Measurements from ENCODE around the gene TBCEL.
A peak's percentile ranks its signal among the peaks of the same experiment; 100 is the strongest.

Gene TBCEL

GRCh38 chr11:121067026-121067425, 43.1 kb downstream of the TBCEL start:
- DNase-seq: no peak

DNA sequence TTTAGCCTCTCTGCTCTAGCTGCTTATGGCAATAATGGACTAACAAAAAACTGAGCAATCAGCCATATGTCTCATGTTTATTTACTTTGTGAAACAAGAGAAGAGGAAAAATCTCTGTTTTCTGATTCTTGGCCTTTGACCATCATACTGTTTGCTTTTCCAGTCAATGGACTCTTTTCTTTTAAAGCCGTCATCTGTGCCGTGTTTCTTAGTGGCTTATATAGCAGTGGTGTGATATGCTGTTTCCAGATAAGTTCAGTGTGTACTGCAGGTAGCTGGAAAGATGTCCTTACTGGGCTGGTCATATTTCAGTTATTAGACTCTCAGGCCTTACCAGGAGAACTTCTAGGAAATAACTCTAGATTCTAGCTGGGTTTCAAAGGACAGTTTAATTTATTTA, 43.6 kb downstream of the TBCEL start:
- DNase-seq: no peak

DNA sequence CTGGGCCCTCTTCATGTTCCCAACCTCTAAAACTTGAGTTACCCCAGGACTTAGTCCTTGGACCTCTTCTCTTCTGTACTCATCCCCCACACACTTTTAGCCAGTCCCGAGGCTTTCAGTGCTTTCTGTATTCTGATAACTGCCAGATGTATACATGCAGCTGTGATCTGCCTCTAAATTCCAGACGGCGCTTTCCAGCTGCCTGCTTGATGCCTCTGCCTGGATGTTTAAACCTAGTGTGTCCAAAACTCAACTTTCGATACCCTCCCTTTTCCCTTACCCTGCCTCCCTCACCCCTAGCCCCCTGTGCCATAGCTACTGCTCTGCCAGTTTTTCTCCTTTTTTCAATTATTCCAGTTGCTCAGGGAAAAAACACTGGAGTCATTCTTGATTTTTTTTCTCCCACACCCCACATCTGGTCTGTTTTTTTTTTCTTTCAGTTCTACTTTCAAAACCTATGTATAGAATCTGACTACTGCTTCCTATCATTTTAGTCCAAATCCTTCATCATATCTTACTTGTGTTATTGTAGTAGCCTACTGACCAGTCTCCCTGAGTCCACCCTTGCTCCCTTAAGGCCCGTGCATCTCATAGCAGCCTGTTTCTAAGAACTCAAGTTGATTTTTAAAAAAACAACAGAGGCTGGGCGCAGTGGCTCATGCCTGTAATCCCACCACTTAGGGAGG, 44.2 kb downstream of the TBCEL start:
- no peak for DNase-seq

DNA sequence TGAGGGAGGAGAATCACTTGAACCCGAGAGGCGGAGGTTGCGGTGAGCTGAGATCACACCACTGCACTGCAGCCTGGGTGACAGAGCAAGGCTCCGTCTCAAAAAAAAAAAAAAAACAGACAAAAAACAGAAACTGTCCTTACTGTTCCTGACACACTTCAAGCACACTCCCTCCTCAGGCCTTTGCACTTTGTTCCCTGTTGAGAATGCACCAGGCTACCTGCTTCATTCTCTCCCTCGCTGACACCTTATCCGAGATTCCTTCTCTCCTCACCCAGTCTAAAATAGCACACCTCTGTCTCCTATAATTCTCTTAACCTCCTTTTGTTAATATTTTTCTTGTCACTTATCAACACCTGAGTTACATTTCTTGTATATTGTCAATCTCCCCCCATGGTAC, 44.9 kb downstream of the TBCEL start:
- DNase-seq: no peak

- no peak for DNase-seq
These were observed 47.3 kb downstream of the TBCEL start for GRCh38 chr11:121070951-121071845.

DNA sequence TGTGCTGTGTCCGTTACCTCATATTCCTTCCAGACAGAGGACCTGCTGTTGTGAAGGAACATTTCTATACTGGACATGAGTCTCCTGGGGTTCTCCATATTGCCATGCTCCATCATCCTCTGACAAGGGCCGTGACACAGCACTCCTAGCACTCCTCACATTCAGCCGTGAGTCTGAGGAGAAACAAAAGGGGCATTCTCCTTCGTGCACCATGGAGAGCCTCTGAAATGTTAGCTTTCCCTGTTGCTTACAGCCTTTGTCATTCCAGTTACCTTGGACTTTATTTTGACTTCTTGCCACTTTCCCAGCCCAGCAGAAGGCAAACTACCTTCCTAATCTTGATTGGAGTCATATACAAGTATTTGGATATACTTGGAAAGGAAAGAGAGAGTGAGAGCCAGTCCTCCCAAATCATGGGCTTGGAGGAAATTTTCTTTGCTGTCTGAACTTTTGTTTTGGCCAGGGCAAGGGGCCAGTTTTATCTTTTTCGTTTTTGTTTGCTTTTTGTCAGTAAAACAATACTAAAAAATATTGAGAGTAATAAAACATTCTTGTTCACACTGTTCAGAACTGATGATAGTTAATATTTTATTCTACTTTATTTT, 48.0 kb downstream of the TBCEL start:
- no peak for DNase-seq

- no peak for DNase-seq
These were observed 57.4 kb downstream of the TBCEL start for GRCh38 chr11:121081321-121081720.

GRCh38 chr11:121082219-121082618, 58.3 kb downstream of the TBCEL start:
- no peak for DNase-seq

DNA sequence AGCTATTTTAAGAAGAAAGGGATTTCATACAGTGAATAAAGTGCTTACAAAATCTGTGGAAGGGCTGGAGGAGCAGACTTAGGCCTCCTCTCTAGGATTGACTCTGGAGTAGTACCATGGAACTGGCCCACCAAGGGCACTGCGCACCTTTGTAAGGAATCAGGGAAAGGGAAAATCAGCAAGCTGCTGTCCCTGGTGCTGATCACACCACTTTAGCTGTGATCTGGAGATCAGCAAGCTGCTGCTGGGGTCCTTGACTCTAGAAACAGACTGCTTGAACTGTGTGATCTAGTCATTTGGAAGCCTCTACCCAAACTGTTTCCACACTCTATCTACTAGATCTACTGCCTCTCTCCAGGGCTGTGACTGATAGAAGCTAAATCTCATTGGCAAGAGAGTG, 58.8 kb downstream of the TBCEL start:
- DNase-seq: no peak

- no peak for DNase-seq
These were observed 63.0 kb downstream of the TBCEL start for GRCh38 chr11:121086866-121087265.

DNA sequence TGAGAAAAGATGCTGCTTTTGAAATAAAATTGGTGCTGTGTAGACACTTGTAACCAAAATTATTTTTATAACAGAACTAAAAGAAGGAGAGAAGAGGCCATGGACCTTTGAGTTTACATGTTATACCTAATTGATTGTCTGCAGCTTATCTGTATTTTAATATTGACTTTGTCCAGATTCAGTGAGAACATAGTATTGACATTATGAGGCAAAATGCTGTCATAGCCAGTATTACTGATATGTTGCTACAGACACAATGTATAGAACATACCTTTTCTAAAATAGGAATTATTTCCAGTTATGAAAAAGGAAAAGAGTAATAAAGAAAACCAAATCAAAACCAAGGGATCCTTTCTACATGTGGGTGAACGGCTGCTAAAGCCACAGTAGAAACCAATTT, 65.7 kb downstream of the TBCEL start:
- DNase-seq: no peak

- DNase-seq: no peak
These were observed 66.3 kb downstream of the TBCEL start for GRCh38 chr11:121090145-121090721.

GRCh38 chr11:121091492-121092152, 67.7 kb downstream of the TBCEL start:
- no peak for DNase-seq

- no peak for DNase-seq
These were observed 71.7 kb downstream of the TBCEL start for GRCh38 chr11:121095561-121095960.

DNA sequence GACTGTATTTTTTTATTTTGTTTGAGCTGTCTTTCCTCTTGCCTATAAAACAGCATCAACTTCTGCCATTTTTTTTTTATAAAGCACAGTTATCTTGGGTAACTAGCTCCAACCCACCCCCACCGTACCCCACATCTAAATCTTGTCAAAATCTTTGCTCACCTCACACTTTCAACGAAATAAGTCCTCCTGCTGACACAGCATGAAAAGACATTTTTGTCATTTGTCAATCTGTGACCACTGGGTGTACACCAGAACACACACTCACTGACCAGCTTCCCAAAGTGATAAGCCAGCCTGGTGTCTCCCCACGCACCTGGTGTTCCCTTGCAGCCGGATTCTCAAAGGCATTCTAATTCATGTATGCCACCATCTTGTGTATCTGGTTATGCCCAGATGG, 75.5 kb downstream of the TBCEL start:
- no peak for DNase-seq

DNA sequence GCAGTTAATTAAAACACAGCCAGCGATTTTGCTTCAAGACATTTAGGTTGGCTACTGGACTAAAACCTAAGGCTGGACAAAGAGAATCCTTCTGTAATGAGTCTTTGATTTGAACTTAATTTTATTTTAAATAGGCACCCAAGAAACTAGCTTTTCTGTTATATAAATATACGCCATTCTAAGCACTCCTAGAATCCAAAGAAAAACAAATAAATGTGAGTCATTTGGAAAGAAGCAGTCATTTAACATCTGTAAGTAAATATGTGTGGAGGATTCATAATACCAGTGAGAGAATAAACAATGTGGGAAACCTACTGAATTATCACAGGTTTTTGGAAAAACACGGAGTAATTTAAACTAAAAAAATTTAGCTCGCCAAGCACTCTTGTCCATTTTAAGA, 76.0 kb downstream of the TBCEL start:
- DNase-seq: no peak

- DNase-seq: no peak
These were observed 77.0 kb downstream of the TBCEL start, which contains the start of gene TECTA for GRCh38 chr11:121100943-121101342. TSS of gene TECTA (plus strand) at chr11:121101243. CDS start at chr11:121102666, 1,423 bp downstream.

- DNase-seq: no peak
These were observed 80.4 kb downstream of the TBCEL start for GRCh38 chr11:121104312-121104762.

GRCh38 chr11:121105063-121105480, 81.2 kb downstream of the TBCEL start:
- no peak for DNase-seq

- DNase-seq: peak; percentile 76 to 93
These were observed 81.7 kb downstream of the TBCEL start for GRCh38 chr11:121105481-121106195.

GRCh38 chr11:121106812-121107211, 82.9 kb downstream of the TBCEL start:
- no peak for DNase-seq

DNA sequence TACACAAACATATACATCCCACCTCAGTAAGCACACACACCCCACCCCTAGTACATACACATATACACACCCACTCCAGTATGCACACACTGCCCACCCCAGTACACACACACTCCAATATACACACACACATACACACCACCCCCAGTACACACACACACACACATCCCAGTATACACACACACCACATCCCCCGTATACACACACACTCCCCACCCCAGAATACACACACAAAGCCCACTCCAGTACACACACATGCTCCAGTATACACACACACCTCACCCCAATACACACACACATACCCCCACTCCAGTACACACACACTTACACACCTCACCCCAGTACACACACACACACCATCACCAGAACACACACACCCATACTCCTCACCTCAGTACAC, 84.5 kb downstream of the TBCEL start:
- DNase-seq: no peak

Measured in NCI-H524 (cell line).